ENCODE results near the gene EMX1. TPM values are rescaled to one million over a fixed set of nuclear protein-coding genes. Genes with fewer than 3 reads are reported as not detected.

The EMX1 gene
- total RNA-seq, 2 donors from 2014 or later = not detected

Other genes with a start within 250 kb of the EMX1 start
- gene EXOC6B, start 91.5 kb upstream of the EMX1 start, total RNA-seq = 10 to 100 TPM; 48.2 to 65.4 TPM
- gene SPR, start 30.1 kb upstream of the EMX1 start, total RNA-seq = 10 to 100 TPM; 14.3 to 15.7 TPM
- gene SFXN5, start 154.2 kb downstream of the EMX1 start, total RNA-seq = 10 to 100 TPM; 10.3 to 10.9 TPM
- gene RAB11FIP5, start 195.4 kb downstream of the EMX1 start, total RNA-seq = 10 to 100 TPM; 29.3 to 39.2 TPM

Data from posterior vena cava (tissue), 2 donors.